Testis (tissue), 2 donors: ENCODE data around the gene GOLGA6C.

ENCODE experiments used
- POLR2A ChIP-seq: fragments of 450-650 bp; IDR thresholded peaks from one replicate; pipeline ENCODE4 v1.6.1; 2017; ENCODE audit warnings: antibody characterized with exemption, mild to moderate bottlenecking, moderate library complexity
- TF ChIP-seq, protein P1 (sequence below), 3 experiments: fragments of 450-650 bp in 2 of 3; fragments of 200-600 bp in 1 of 3; sonication (generic) in 1 of 3; IDR thresholded peaks; one replicate each; pipeline ENCODE4 v1.5.1; 2016 to 2019; ENCODE audit warnings: antibody characterized with exemption in 3 of 3, mild to moderate bottlenecking in 2 of 3, moderate library complexity in 1 of 3

DNA sequence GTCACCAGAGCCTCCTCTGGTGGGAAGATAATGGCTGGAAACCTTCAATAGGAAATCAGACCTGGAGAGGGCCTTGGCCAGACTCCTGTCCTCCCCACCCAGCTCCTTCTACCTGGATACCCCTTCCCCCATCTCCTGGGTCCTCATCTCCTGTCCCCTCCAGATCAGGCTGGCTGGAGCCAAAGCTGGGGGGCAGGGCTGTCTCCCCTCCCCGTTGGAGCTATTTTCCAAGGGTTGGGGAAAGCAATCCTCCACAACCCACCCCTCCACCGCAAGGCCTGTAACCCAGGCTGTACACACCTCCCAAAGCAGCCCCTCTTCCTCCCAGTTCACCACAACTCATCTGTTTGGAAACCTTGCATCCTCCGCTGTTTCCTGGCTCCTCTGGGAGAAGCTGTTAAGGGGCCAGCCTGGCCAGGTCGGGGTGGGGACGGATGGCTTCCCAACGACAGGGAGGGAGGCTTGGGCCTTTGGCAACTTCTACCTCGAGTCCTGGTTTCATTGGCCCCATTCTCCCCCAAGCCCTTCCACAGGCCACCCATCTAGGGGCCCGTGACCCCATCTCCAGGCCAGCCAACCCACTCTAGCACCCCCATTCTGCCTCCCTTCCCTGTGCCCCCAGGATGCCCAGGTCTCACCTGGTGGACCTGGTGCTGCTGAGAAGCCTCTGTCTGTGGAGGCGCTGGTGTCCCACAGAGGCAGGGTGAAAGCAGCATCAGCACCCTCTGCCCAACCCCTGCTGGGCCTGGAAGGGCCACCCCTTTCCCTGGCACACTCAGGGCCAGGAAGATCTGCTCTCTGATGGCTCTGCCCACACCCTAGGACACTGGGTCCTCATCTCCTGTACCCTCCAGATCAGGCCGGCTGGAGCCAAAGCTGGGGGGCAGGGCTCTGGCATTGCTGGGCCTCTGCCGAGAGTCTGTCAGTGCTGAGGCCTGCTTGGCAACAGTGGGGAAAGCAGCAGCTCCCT is 22.1 kb upstream of the GOLGA6C start:
- TF ChIP-seq, protein P1, sequence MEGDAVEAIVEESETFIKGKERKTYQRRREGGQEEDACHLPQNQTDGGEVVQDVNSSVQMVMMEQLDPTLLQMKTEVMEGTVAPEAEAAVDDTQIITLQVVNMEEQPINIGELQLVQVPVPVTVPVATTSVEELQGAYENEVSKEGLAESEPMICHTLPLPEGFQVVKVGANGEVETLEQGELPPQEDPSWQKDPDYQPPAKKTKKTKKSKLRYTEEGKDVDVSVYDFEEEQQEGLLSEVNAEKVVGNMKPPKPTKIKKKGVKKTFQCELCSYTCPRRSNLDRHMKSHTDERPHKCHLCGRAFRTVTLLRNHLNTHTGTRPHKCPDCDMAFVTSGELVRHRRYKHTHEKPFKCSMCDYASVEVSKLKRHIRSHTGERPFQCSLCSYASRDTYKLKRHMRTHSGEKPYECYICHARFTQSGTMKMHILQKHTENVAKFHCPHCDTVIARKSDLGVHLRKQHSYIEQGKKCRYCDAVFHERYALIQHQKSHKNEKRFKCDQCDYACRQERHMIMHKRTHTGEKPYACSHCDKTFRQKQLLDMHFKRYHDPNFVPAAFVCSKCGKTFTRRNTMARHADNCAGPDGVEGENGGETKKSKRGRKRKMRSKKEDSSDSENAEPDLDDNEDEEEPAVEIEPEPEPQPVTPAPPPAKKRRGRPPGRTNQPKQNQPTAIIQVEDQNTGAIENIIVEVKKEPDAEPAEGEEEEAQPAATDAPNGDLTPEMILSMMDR (IDR thresholded peaks at IDR 0.05), result no peak
- no peak for TF ChIP-seq POLR2A
